Stimulated activated effector memory CD8-positive, alpha-beta T cell treated with anti-CD3 and anti-CD28 coated beads, Interleukin-12 subunit alpha, Interleukin-12 subunit beta, amount 100 ng/mL, for 72 hours (primary cell): ENCODE results near the gene SMYD3.
"Not testable (repeated sequence)": the region's sequence is repeated elsewhere in the genome, so short reads cannot be mapped to it uniquely, and the experiment has no call there.

Experiments
- ATAC-seq: fragments of 150-1000 bp; cut with Tn5 transposase; 2 replicates; pipeline ENCODE4 v1.10.0; 2021
- DNase-seq, 2 donors: peaks; one replicate each; pipeline ENCODE4 v3.0.0; 2021 to 2022; ENCODE audit warnings: low spot score in 2 of 2
- H3K27ac Mint-ChIP-seq: one replicate; pipeline ENCODE4 v1.8.0; 2022; ENCODE audit warnings: mild to moderate bottlenecking, mixed read lengths
- H3K36me3 Mint-ChIP-seq: one replicate; pipeline ENCODE4 v1.8.0; 2022; ENCODE audit warnings: mild to moderate bottlenecking, mixed read lengths
- H3K4me1 Mint-ChIP-seq: one replicate; pipeline ENCODE4 v1.8.0; 2022; ENCODE audit warnings: mixed read lengths
- H3K4me3 Mint-ChIP-seq: one replicate; pipeline ENCODE4 v1.8.0; 2022; ENCODE audit warnings: mild to moderate bottlenecking, mixed read lengths
- H3K9me3 Mint-ChIP-seq: one replicate; pipeline ENCODE4 v1.8.0; 2022; ENCODE audit warnings: mixed read lengths

SMYD3 gene

GRCh38 chr1:245946905-245947304 lies 560.2 kb downstream of the SMYD3 start:
- Mint-ChIP-seq H3K27ac (no peak overlapping the region), H3K4me3 (no peak overlapping the region), H3K9me3 (peaks cover 3% of the 10 kb centered on the region), H3K36me3 (no peaks in the 10 kb centered on the region), H3K4me1 (peaks cover 13% of the 10 kb centered on the region)
- DNase-seq = no peak
- no peak for ATAC-seq

- not testable (repeated sequence) for H3K9me3 Mint-ChIP-seq, H3K4me3 Mint-ChIP-seq, DNase-seq, ATAC-seq, H3K36me3 Mint-ChIP-seq, H3K27ac Mint-ChIP-seq
- peaks cover 14% of the 10 kb centered on the region for H3K4me1 Mint-ChIP-seq
Observed at GRCh38 chr1:245945136-245945535, 561.9 kb downstream of the SMYD3 start.

- DNase-seq = no peak
- no peak overlapping the region for H3K4me3 Mint-ChIP-seq
- H3K4me1 Mint-ChIP-seq = peaks cover 14% of the 10 kb centered on the region
- no peaks in the 10 kb centered on the region for H3K36me3 Mint-ChIP-seq
- H3K9me3 Mint-ChIP-seq = peaks cover 3% of the 10 kb centered on the region
- no peak for ATAC-seq
- H3K27ac Mint-ChIP-seq = no peak overlapping the region
Observed at GRCh38 chr1:245942856-245943255, 564.2 kb downstream of the SMYD3 start.

GRCh38 chr1:245941771-245942170 lies 565.3 kb downstream of the SMYD3 start:
- H3K27ac Mint-ChIP-seq, H3K9me3 Mint-ChIP-seq, H3K4me3 Mint-ChIP-seq, H3K36me3 Mint-ChIP-seq, ATAC-seq, DNase-seq: not testable (repeated sequence)
- peaks cover 14% of the 10 kb centered on the region for H3K4me1 Mint-ChIP-seq

DNA sequence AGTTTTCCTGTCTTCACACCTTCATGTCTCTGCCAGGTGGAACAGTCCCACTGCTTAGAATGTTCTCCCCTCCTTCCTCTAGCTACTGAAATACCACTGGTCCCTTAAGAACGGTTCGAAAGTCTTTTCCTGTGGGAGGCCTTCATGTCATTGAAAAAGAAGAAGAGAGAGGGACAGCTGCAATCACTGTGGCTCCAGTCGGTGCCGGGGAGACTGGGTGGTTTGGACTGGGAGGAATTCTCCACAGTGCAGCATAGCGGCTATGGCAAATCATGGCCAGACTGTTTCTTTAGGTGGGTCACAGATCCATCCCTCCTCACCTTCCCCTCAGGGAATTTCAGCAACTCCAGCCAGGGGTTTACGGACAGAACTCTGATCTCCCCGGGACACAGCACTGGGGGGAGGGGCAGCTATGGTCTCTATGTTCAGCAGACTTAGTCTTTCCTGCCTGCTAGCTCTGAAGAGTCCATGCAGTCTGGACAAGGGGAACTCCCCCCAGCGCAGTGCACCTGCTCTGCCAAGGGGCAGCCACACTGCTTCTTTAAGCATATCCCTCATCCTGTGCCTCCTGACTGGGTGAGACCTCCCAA lies 567.2 kb downstream of the SMYD3 start:
- ATAC-seq = no peak
- H3K4me1 Mint-ChIP-seq = peaks cover 14% of the 10 kb centered on the region
- no peak overlapping the region for H3K27ac Mint-ChIP-seq
- DNase-seq = no peak
- peaks cover 3% of the 10 kb centered on the region for H3K9me3 Mint-ChIP-seq
- no peaks in the 10 kb centered on the region for H3K36me3 Mint-ChIP-seq
- no peak overlapping the region for H3K4me3 Mint-ChIP-seq

GRCh38 chr1:245938046-245938435 lies 569.0 kb downstream of the SMYD3 start:
- DNase-seq (no peak), ATAC-seq (no peak)
- no peak overlapping the region for H3K27ac Mint-ChIP-seq
- no peaks in the 10 kb centered on the region for H3K36me3 Mint-ChIP-seq
- H3K9me3 Mint-ChIP-seq = no peaks in the 10 kb centered on the region
- H3K4me3 Mint-ChIP-seq = no peak overlapping the region
- peaks cover 12% of the 10 kb centered on the region for H3K4me1 Mint-ChIP-seq

- no peaks in the 10 kb centered on the region for H3K36me3 Mint-ChIP-seq
- DNase-seq (no peak), ATAC-seq (no peak)
- no peak overlapping the region for H3K4me3 Mint-ChIP-seq
- no peak overlapping the region for H3K27ac Mint-ChIP-seq
- peaks cover 7% of the 10 kb centered on the region for H3K4me1 Mint-ChIP-seq
- no peaks in the 10 kb centered on the region for H3K9me3 Mint-ChIP-seq
Observed at GRCh38 chr1:245937316-245938045, 569.6 kb downstream of the SMYD3 start.

GRCh38 chr1:245934409-245934808 lies 572.7 kb downstream of the SMYD3 start:
- Mint-ChIP-seq H3K9me3 (no peaks in the 10 kb centered on the region), H3K27ac (no peak overlapping the region), H3K36me3 (no peaks in the 10 kb centered on the region), H3K4me3 (no peak overlapping the region), H3K4me1 (no peaks in the 10 kb centered on the region)
- DNase-seq = no peak
- no peak for ATAC-seq

DNA sequence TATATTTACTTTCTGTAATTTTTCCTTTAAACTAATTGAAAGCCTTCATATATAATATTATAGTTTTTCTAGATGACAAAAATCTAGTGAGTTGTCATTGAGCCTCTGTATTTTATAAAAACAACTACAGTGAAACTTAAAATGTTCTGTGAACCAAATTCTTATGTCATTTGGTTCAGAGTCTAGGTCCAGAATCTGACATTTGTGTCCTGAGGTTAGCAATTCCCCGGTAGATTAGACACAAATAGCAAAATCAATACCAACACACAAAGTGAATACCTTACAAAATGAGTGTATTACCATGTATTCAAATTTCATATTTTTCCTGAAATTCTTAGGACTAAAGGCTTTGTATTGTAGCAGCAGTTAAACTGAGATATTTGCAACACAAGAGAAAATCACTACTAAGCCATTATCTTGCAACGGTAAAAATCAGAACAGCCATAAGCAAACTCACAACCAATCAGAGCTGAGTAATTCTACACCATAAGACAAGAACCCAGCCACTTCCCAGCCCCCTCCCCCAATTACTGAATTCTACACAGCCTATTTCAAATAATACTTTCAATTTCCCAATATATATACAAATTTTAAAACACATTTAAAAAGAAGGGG lies 573.5 kb downstream of the SMYD3 start:
- ATAC-seq = no peak
- no peak for DNase-seq
- Mint-ChIP-seq H3K36me3 (no peaks in the 10 kb centered on the region), H3K4me1 (no peaks in the 10 kb centered on the region), H3K4me3 (no peak overlapping the region), H3K9me3 (no peaks in the 10 kb centered on the region), H3K27ac (no peak overlapping the region)

DNA sequence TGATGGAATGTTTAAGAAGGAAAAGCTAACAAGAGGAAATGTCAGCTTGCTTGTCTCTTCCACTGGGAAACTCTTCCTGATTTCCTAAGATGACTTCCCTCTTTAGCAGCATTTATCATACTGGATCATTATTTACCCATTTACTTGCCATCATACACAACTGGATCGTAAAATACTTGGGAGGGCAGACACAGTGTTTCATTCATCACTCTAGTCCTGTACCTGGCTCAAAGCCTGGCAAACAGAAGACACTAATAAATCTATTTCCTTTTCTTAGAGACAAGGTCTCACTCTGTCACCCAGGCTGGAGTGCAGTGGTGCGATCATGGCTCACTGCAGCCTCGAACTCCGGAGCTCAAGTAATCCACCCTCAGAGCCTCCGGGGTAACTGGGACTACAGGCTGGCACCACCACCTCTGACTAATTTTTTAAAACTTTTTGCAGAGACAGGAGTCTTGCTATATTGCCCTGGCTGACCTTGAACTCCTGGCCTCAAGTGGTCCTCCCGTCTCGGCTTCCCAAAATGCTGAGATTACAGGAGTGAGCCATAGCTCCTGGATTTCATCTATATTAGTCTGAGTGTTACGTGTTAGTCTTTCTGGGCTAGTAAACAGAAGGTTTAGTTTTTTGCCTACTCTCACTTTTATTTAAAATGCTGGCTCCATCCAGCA lies 574.6 kb downstream of the SMYD3 start:
- no peaks in the 10 kb centered on the region for H3K4me1 Mint-ChIP-seq
- no peaks in the 10 kb centered on the region for H3K9me3 Mint-ChIP-seq
- no peaks in the 10 kb centered on the region for H3K36me3 Mint-ChIP-seq
- H3K4me3 Mint-ChIP-seq = no peak overlapping the region
- no peak overlapping the region for H3K27ac Mint-ChIP-seq
- ATAC-seq (no peak), DNase-seq (no peak)

GRCh38 chr1:245931450-245931849 lies 575.6 kb downstream of the SMYD3 start:
- Mint-ChIP-seq H3K27ac (no peak overlapping the region), H3K9me3 (no peaks in the 10 kb centered on the region), H3K4me3 (no peak overlapping the region), H3K4me1 (no peaks in the 10 kb centered on the region), H3K36me3 (no peaks in the 10 kb centered on the region)
- DNase-seq (no peak), ATAC-seq (no peak)

GRCh38 chr1:245929224-245929623 lies 577.9 kb downstream of the SMYD3 start:
- no peaks in the 10 kb centered on the region for H3K9me3 Mint-ChIP-seq
- peaks cover 5% of the 10 kb centered on the region for H3K36me3 Mint-ChIP-seq
- no peaks in the 10 kb centered on the region for H3K4me1 Mint-ChIP-seq
- no peak overlapping the region for H3K4me3 Mint-ChIP-seq
- DNase-seq (no peak), ATAC-seq (no peak)
- no peak overlapping the region for H3K27ac Mint-ChIP-seq

GRCh38 chr1:245926888-245927287 lies 580.2 kb downstream of the SMYD3 start:
- Mint-ChIP-seq H3K9me3 (no peaks in the 10 kb centered on the region), H3K4me3 (no peak overlapping the region), H3K27ac (no peak overlapping the region), H3K4me1 (no peaks in the 10 kb centered on the region), H3K36me3 (peaks cover 5% of the 10 kb centered on the region)
- DNase-seq (no peak), ATAC-seq (no peak)

DNA sequence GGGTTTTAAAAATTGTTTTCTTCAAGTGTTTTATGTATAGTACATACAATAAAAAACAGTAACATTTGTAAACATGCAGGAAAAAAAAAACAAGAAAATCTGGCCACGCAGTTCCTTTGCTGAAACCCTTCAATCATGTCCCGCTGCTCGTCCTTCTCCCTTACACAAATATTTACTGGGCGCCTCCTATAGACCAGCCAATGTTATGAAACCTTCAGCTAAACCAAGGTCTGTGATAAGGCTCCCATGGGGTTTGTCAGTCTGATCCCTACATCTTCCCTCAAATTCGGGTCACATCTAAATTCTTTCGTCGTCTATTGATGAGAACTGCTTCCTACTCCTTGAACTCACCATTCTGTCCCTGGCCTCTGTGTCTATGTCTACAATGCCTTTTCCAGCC lies 583.9 kb downstream of the SMYD3 start:
- H3K4me3 Mint-ChIP-seq = no peak overlapping the region
- ATAC-seq (no peak), DNase-seq (no peak)
- no peaks in the 10 kb centered on the region for H3K9me3 Mint-ChIP-seq
- H3K36me3 Mint-ChIP-seq = peaks cover 5% of the 10 kb centered on the region
- H3K4me1 Mint-ChIP-seq = no peaks in the 10 kb centered on the region
- no peak overlapping the region for H3K27ac Mint-ChIP-seq

DNA sequence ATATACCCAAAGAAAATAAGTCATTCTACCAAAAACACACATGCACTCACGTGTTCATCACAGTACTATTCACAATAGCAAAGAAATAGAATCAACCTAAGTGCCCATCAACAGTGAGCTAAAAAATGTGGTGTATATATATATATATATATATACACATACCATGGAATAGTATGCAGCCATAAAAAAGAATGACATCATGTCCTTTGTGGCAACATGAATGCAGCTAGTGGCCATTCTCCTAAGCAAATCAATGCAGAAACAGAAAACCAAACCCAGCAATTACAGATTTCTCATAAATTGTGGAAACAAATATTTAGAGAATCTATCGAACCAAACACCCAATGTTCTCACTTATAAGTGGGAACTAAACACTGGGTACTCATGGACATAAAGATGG lies 585.7 kb downstream of the SMYD3 start:
- ATAC-seq (no peak), DNase-seq (no peak)
- H3K4me1 Mint-ChIP-seq = no peaks in the 10 kb centered on the region
- H3K9me3 Mint-ChIP-seq = no peaks in the 10 kb centered on the region
- H3K4me3 Mint-ChIP-seq = no peak overlapping the region
- peaks cover 5% of the 10 kb centered on the region for H3K36me3 Mint-ChIP-seq
- no peak overlapping the region for H3K27ac Mint-ChIP-seq

DNA sequence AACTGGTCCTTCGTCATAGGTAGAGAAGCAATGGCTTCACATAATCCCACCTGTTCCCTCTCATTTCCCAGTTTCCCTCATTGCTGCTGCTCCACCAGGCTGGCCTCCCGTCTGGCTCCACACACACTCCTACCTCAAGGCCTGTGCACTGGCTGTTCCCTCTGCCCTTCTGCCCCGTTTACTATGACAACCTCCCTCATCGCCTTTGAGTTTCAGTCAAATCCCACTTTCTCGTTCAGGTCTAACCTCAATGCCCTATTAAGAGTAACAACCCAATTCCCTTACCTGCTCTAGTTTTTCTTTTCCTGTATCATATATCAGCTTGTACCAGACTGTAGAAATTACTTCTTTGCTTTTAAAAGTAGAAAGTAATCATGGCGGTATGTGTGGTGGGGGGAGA lies 589.7 kb downstream of the SMYD3 start:
- no peak overlapping the region for H3K27ac Mint-ChIP-seq
- H3K36me3 Mint-ChIP-seq = peaks cover 6% of the 10 kb centered on the region
- ATAC-seq = no peak
- DNase-seq = no peak
- peaks cover 4% of the 10 kb centered on the region for H3K9me3 Mint-ChIP-seq
- H3K4me1 Mint-ChIP-seq = no peaks in the 10 kb centered on the region
- H3K4me3 Mint-ChIP-seq = no peak overlapping the region
